ENCODE measurements around the gene GPR42. TPM values are rescaled to one million over a fixed set of nuclear protein-coding genes. Genes with fewer than 3 reads are reported as not detected.
A peak's percentile ranks its signal among the peaks of the same experiment; 100 is the strongest.
"Not testable (repeated sequence)": the region's sequence is repeated elsewhere in the genome, so short reads cannot be mapped to it uniquely, and the experiment has no call there.

Gene GPR42
- total RNA-seq, 1 donor from 2014 or later = not detected

- no peak for ATAC-seq (ENCODE audit: poor library complexity)
- no peak for DNase-seq
- intact Hi-C loops (cut with DNase I) = no loop called here
These were observed 10.4 kb downstream of the GPR42 start for GRCh38 chr19:35381318-35381717.

- DNase-seq (no peak), ATAC-seq (ENCODE audit: poor library complexity) (no peak)
- intact Hi-C loops (cut with DNase I) = no loop called here
These were observed 11.1 kb downstream of the GPR42 start for GRCh38 chr19:35381926-35382325.

- intact Hi-C loops (cut with DNase I) = no loop called here
- ATAC-seq (ENCODE audit: poor library complexity) = no peak
- no peak for DNase-seq
These were observed 12.7 kb downstream of the GPR42 start for GRCh38 chr19:35383536-35383935.

GRCh38 chr19:35388277-35389054, 17.6 kb downstream of the GPR42 start:
- ATAC-seq (ENCODE audit: poor library complexity) = no peak
- no peak for DNase-seq
- intact Hi-C loops (cut with DNase I) = no loop called here

GRCh38 chr19:35389192-35389861, 18.5 kb downstream of the GPR42 start:
- intact Hi-C loops (cut with DNase I) = no loop called here
- DNase-seq (no peak), ATAC-seq (ENCODE audit: poor library complexity) (no peak)

- DNase-seq = no peak
- intact Hi-C loops (cut with DNase I) = no loop called here
These were observed 22.2 kb downstream of the GPR42 start for GRCh38 chr19:35392742-35393715.

GRCh38 chr19:35395382-35396199, 24.7 kb downstream of the GPR42 start:
- intact Hi-C loops (cut with DNase I) = no loop called here
- DNase-seq (peak; percentile 42), ATAC-seq (ENCODE audit: poor library complexity) (peak; percentile 60)

More at GRCh38 chr19:35392742-35393715, 22.2 kb downstream of the GPR42 start:
- ATAC-seq (ENCODE audit: poor library complexity) = no peak

- intact Hi-C loops (cut with DNase I) = no loop called here
- ATAC-seq (ENCODE audit: poor library complexity) = no peak
- DNase-seq = no peak
These were observed 25.5 kb downstream of the GPR42 start for GRCh38 chr19:35396240-35396885.

- ATAC-seq (ENCODE audit: poor library complexity) (no peak), DNase-seq (no peak)
- intact Hi-C loops (cut with DNase I) = no loop called here
These were observed 26.2 kb downstream of the GPR42 start for GRCh38 chr19:35397064-35397463.

- intact Hi-C loops (cut with DNase I) = no loop called here
- ATAC-seq (ENCODE audit: poor library complexity) (no peak), DNase-seq (no peak)
These were observed 27.7 kb downstream of the GPR42 start for GRCh38 chr19:35398570-35398969.

GRCh38 chr19:35399231-35399630, 28.4 kb downstream of the GPR42 start:
- DNase-seq (no peak), ATAC-seq (ENCODE audit: poor library complexity) (peak; percentile 41)
- intact Hi-C loops (cut with DNase I) = no loop called here

GRCh38 chr19:35399948-35400772, 29.3 kb downstream of the GPR42 start:
- DNase-seq = no peak
- no peak for ATAC-seq (ENCODE audit: poor library complexity)
- intact Hi-C loops (cut with DNase I) = no loop called here

GRCh38 chr19:35400773-35401100, 29.9 kb downstream of the GPR42 start:
- DNase-seq (no peak), ATAC-seq (ENCODE audit: poor library complexity) (no peak)
- intact Hi-C loops (cut with DNase I) = no loop called here

- DNase-seq; intact Hi-C loops (cut with DNase I); ATAC-seq (ENCODE audit: poor library complexity): not testable (repeated sequence)
These were observed 30.5 kb downstream of the GPR42 start for GRCh38 chr19:35401416-35401815.

- DNase-seq = peak; percentile 9
- no peak for ATAC-seq (ENCODE audit: poor library complexity)
- intact Hi-C loops (cut with DNase I) = no loop called here
These were observed 32.4 kb downstream of the GPR42 start for GRCh38 chr19:35403116-35403760.

GRCh38 chr19:35404879-35405622, 34.2 kb downstream of the GPR42 start:
- ATAC-seq (ENCODE audit: poor library complexity) (no peak), DNase-seq (no peak)
- intact Hi-C loops (cut with DNase I) = no loop called here

All from Right ventricle myocardium superior (tissue), 1 donor.